ENCODE data around the gene CRB3.

CRB3 gene

GRCh38 chr19:6433663-6434062 lies 30.4 kb upstream of the CRB3 start, which contains the start of gene SLC25A41:
TSS of gene SLC25A41 (minus strand) at chr19:6433763. CDS start at chr19:6433693, 70 bp downstream.
- no peak for DNase-seq

GRCh38 chr19:6439743-6440142 lies 24.3 kb upstream of the CRB3 start:
- no peak for DNase-seq

GRCh38 chr19:6440905-6441304 lies 23.2 kb upstream of the CRB3 start:
- no peak for DNase-seq

GRCh38 chr19:6442087-6442688 lies 21.9 kb upstream of the CRB3 start:
- DNase-seq: no peak

- DNase-seq: no peak
Measured at GRCh38 chr19:6443986-6444385, 20.1 kb upstream of the CRB3 start.

DNA sequence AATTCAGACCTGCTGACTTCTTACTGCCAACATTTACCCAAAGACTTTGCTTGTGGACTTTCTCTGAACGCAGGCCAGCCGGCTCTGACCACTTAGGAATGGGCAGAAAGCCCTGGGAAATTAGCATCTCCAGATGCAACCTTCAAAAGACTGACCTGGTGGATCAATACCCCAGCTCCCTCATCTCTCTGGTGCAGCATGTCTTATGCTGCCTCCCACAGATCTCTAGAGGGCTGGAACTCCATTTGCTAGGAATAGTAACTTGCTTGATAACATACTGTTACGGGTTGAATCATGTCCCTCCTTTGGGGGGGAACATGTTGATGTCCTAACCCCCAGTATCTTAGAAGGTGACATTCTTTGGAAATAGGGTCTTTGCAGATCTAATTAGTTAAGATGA lies 17.6 kb upstream of the CRB3 start:
- DNase-seq: no peak

GRCh38 chr19:6448045-6448444 lies 16.0 kb upstream of the CRB3 start:
- DNase-seq: no peak

- no peak for DNase-seq
Measured at GRCh38 chr19:6450166-6450565, 13.9 kb upstream of the CRB3 start.

- DNase-seq: no peak
Measured at GRCh38 chr19:6451583-6452222, 12.4 kb upstream of the CRB3 start.

- no peak for DNase-seq
Measured at GRCh38 chr19:6452223-6452614, 11.9 kb upstream of the CRB3 start.

- no peak for DNase-seq
Measured at GRCh38 chr19:6452899-6453298, 11.2 kb upstream of the CRB3 start.

- DNase-seq: no peak
Measured at GRCh38 chr19:6453951-6454565, 10.0 kb upstream of the CRB3 start.

DNA sequence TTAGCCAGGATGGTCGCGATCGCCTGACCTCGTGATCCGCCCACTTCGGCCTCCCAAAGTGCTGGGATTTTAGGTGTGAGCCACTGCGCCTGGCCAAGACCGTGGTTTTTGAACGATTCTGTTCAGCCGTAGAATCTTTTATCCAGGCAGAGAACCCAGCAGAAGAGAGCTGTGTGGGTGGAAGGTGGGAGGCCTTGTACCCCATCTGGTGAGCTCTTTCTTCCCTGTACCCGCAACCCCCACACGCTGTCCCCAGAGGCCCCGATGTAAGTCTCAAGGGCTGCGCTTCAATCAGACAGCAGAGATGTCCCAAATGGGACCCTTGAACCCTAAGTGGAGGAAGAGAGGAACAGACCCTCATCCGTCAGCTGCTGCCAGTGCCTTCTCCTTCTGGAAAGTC lies 8.1 kb upstream of the CRB3 start:
- DNase-seq: no peak

DNA sequence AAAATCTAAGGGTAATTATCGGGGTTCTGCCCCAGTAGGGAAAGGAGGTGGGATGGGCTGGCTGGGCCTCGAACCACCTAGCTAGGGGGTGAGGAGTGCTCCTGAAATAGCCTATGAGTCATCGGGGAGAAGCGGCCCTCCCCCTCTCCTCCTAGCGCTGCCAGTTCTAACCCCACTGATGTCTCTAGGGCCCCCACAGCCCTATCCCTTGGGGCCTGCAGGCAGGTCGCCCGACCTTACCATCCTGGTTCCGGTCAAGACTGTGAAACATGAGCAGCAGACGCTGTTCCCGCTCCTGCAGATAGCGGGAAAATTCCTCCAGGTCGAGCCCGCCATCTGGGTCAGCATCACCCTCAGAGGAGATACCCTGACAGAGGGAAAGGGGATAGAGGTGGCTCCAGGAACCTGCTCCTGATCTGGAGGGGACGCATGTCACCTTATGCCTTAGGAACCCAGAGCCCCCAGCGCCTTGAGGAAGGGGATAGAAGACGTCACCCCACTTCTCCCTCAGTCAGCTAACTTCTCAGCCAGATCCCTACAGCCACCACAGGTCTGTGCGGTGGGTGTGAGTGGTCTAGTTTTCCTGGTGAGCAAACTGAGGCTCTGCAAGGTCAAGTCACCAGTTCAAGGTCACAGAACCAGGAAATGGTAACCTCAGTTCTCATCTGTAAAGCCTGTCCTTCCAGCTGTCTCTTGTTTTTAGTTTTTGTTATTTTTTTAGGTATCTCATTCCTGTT lies 5.9 kb upstream of the CRB3 start:
- DNase-seq: no peak

DNA sequence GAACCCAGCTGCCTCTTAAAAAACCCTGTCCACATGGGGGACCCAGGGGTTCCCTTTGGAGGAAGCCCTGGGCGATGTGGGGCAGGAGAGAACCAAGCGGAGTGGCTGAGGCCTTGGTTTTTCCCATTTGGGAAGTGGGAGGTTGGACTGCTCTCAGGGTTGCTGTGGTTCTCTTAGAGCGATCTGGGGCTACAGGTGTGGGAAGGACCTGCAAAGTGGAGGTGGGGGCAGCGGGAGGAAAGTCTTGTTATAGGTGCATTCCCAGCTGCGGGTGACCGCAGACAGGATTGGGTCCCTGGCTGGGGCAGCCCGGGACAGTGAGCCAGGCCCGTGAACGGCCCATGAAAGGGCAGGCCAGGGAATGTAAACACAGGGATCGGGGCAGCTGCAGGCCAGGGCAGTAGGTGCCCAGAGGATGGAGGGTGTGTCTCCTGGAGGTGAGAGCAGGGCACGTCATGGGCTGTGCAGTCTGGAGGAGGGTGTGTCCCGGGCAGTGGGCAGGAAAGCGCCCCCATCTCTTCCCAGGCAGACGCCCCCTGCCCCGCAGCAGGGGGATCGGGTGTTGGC lies 5.3 kb upstream of the CRB3 start:
- DNase-seq: no peak

GRCh38 chr19:6459262-6460098 lies 4.6 kb upstream of the CRB3 start, which contains the start of gene SLC25A23:
TSS of gene SLC25A23 (minus strand) at chr19:6459792. CDS start at chr19:6459628, 164 bp downstream.
- DNase-seq: peak; percentile 38

- DNase-seq: peak; percentile 95
Measured at GRCh38 chr19:6460099-6460884, 3.8 kb upstream of the CRB3 start.

DNA sequence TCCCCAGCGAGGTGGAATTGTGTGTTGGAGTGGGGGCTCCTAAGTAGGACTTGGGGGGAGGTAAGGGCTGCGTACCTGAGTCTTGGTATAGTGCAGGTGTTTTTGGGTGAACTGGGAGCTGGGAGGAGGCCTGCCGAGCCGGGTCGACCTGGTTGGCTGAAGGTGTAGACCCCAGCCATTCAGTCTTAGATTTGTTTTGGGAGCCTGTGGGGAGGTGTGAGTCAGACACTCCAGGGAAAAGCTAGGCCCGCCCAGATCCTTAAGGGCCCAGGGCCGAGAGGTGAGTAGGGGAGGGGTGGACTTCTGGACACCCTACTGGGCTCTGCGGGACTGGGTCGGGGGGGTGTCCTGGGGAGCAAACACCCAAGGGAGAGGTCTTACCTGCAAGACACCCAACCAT lies 935 bp downstream of the CRB3 start:
- DNase-seq: no peak

DNA sequence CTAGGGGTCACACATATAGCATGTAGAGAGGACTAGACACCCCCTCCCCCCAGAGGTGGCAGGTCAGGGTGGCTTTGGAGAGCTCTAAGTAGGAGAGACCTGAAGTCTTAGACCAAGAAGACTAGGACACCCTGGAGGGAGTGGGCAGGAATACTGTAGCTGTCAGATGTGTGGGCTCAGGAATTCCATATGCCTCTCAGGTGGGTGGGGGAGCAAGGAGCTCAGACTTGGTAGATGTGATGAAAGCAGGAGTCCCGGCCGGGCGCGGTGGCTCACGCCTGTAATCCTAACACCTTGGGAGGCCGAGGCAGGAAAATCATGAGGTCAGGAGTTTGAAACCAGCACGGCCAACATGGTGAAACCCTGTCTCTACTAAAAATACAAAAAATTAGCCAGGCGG lies 1.6 kb downstream of the CRB3 start:
- DNase-seq: no peak

- DNase-seq: no peak
Measured at GRCh38 chr19:6466526-6467248, 2.6 kb downstream of the CRB3 start.

DNA sequence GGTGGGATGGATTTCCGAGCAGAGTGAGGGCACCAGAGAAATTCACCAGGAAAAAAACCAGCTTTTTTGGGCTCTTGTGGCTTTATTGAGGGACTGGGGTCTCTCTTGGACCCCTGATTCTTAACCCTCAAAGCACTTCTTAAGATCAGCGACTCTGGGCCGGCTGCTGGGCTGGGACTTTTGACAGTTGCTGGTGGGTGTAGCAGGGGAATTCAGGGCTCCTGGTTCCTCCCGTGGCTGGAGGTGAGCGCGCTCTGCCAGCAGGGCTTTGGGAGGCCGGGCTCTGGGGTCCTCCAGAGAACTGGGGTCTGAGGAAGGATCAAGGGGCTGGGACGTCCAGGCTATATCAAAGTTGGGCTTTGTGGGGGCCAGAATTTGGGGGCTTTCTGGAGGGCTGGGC lies 3.3 kb downstream of the CRB3 start:
- DNase-seq: no peak
